HG02588 (cell line): ENCODE results near the gene SULT1C2.
"Not testable (repeated sequence)": the region's sequence is repeated elsewhere in the genome, so short reads cannot be mapped to it uniquely, and the experiment has no call there.

Experiments
- ATAC-seq: cut with Tn5 transposase; IDR thresholded peaks from one replicate; pipeline ENCODE4 v1.9.1; 2021; ENCODE audit warnings: mild to moderate bottlenecking, moderate library complexity; ENCODE audit not compliant: unreplicated experiment

SULT1C2 gene

DNA sequence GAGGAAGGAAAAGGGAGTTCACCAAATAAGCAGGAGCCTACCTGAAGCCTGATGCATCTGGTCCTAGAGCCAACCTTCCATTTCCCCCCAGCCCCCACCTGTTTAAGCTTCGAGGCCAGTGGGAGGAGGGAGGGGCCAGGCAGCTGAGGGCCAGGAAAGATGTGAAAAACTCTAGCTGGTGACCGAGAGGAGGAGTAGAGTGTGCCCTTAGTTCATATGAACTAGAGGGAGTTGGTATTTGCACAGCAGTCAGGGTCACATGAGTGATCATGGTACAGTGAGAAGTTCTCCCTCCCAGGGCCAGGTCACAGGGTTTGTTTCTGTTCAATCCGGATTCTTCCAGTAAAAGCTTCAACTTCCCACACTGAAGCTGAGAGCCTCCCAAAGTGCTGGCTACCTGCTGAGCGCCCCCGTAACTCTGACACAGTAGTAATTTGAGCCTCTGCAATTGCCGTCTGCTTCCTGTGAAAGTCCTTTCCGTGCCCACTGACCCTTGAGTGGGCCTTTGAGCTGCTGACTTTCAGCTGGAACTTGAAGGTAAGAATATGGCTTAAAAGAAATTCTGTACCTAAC is at the start of gene SULT1C2:
TSS of gene SULT1C2 (plus strand) at position 362 of the 573 bp plus-strand sequence. CDS start 4,773 bp downstream, outside the sequence.
- no peak for ATAC-seq

GRCh38 chr2:108239786-108240185 is 48.9 kb upstream of the SULT1C2 start, which contains the start of gene SULT1C3:
TSS of gene SULT1C3 (plus strand) at chr2:108239968. CDS start at chr2:108247195, 7,227 bp downstream.
- no peak for ATAC-seq

GRCh38 chr2:108240966-108241365 is 47.7 kb upstream of the SULT1C2 start:
- no peak for ATAC-seq

DNA sequence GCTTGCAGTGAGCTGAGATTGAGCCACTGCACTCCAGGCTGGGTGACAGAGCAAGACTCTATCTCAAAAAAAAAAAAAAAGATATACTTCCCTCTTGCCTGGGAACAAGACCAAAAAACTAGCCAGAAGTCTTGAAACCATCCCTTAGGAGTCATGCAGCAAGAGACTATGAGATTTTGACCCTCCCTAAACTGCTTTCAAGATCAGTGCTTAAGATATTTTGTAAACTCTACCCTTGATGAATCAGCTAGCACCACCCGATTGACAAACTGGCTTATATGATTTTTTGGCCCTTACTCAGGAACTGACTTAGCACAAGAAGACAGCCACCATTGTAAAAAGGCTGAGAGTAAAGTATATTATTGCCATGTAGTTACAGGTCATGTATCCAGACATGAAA is 45.1 kb upstream of the SULT1C2 start:
- no peak for ATAC-seq

- no peak for ATAC-seq
Measured at GRCh38 chr2:108244667-108245414, 43.9 kb upstream of the SULT1C2 start.

DNA sequence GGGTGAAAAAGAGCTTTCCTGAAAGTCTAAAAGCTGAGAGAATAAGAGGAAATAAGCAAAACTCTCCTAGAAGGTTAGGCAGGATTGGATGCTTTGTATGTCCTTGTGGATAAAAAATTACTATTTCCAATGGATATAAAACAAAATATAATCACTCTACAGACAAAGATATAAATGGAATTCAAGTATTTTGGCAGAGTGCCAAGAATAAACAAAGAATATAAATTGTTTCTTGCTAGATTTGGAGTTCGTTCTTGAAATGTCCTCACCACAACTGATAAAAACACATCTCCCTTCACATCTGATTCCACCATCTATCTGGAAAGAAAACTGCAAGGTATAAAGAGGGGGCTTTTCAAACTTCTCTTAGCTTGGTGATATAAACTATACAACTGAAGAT is 35.6 kb upstream of the SULT1C2 start:
- ATAC-seq = no peak

- no peak for ATAC-seq
Measured at GRCh38 chr2:108257757-108258331, 30.9 kb upstream of the SULT1C2 start.

GRCh38 chr2:108260773-108261172 is 27.9 kb upstream of the SULT1C2 start:
- no peak for ATAC-seq

- ATAC-seq = no peak
Measured at GRCh38 chr2:108262036-108262435, 26.7 kb upstream of the SULT1C2 start.

- no peak for ATAC-seq
Measured at GRCh38 chr2:108263401-108263800, 25.3 kb upstream of the SULT1C2 start.

DNA sequence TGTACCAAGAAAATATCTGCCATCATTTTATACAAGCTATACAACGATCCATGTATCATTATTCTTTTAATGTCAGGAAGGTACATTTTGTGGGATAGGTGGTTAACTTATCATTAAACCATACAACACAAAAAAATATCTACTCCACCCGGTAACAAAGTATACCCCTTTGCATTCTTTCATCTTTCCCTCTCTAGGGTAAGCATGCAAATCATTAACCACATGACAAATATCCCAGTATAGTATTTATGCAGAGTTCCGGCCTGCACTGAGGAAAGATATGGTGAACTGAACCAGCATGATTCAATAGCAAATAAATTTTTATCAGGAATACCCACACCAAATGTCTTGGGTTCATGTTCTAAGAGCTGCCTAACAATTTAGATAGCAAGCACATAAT is 22.5 kb upstream of the SULT1C2 start:
- no peak for ATAC-seq

DNA sequence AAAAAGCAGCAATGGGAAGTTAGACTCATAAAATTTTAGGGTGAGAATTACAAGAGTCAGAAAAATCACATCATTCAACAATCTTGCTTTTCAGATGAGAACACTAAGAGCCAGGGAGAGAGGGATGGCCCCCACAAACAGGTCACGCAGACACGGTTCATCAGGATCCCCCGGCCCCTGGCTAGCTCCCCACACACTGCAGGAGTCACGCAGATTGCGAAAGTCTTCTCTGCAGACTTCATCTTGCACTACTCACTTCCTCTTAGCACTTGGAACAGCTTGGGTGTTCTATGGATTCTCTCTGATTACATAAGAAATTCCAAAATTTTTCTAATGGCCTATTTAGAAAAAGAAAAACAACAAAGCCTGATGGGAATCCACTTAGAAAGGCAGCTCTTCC is 21.6 kb upstream of the SULT1C2 start:
- no peak for ATAC-seq

DNA sequence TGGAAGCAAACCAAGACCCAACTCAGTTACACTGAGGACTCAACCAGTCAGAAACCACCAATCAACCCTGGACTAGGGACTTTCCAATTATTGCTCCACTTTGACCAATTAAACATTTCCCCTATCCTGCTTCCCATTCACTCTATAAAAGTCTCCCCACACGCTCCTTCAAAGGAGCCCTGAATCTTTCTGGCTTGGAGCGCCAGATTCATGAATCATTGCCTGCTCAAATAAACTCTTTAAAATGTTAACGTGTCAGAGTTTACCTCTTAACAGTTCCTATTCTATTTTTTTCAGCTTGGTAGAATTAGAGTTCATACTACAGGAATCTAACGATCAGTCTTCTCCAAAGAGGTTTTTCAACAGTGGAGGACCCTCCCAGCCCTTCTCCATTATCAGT is 20.7 kb upstream of the SULT1C2 start:
- no peak for ATAC-seq

GRCh38 chr2:108270346-108270745 is 18.3 kb upstream of the SULT1C2 start:
- ATAC-seq = no peak

- ATAC-seq = no peak
Measured at GRCh38 chr2:108270768-108271506, 17.8 kb upstream of the SULT1C2 start.

- no peak for ATAC-seq
Measured at GRCh38 chr2:108271691-108272253, 16.9 kb upstream of the SULT1C2 start.

DNA sequence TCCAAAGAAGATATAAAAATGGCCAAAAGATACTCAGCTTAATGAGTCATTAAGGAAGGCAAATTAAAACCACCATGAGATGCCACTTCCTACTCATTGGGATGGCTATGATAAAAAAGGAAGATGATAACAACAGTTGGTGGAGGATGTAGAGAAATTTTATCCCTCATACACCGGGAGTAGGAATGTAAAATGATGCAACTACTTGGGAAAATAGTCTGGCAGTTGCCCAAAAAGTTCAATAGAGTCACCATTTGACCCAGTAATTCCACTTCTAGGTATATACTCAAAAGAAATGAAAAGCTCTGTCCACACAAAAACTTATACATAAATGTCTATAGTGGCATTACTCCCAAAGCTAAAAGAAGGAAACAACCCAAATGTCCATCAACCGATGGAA is 10.1 kb upstream of the SULT1C2 start:
- ATAC-seq = no peak

- no peak for ATAC-seq
Measured at GRCh38 chr2:108279468-108279867, 9.2 kb upstream of the SULT1C2 start.

DNA sequence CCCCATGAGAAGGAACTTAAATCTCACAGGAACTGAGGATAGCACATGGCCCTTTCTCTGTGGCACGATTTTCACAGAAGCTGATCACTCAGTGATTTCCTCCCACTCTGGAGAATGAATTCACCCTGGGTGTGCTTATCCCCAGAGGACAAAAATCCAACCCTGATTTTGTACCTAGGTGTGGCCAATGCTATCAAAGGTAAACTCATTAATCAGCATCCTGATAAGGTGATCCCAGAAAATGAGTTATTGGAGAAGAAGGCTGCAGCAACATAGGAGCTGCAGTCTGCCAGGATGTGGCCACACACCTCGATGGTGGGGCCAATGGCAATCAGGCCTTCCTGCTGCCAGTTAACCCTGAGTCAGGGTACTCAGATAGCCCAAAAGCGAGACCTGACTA is 8.2 kb upstream of the SULT1C2 start:
- ATAC-seq = no peak

GRCh38 chr2:108284566-108284965 is 4.1 kb upstream of the SULT1C2 start:
- ATAC-seq = not testable (repeated sequence)

- no peak for ATAC-seq
Measured at GRCh38 chr2:108285616-108286015, 3.1 kb upstream of the SULT1C2 start.
